Measurements from ENCODE around the gene ZNF554. TPM values are rescaled to one million over a fixed set of nuclear protein-coding genes. Genes with fewer than 3 reads are reported as not detected.

ZNF554 gene
- total RNA-seq, 1 donor from 2014 or later, result 8.6 TPM

GRCh38 chr19:2823646-2824045, 4.0 kb downstream of the ZNF554 start:
- Mint-ChIP-seq H3K4me1 (no peaks in the 10 kb centered on the region), H3K27ac (ENCODE audit: unreplicated experiment) (no peak overlapping the region), H3K27me3 (ENCODE audit: low read depth) (no peaks in the 10 kb centered on the region), H3K9me3 (peaks cover 5% of the 10 kb centered on the region), H3K4me3 (peak overlapping the region; percentile 49), H3K36me3 (ENCODE audit: low read depth) (peaks cover 23% of the 10 kb centered on the region)
- TF ChIP-seq CTCF (conservative IDR thresholded peaks at IDR 0.05), result no peak
- no peak for DNase-seq (ENCODE audit: low read depth, low spot score)

GRCh38 chr19:2824129-2824528, 4.5 kb downstream of the ZNF554 start:
- DNase-seq (ENCODE audit: low read depth, low spot score), result no peak
- TF ChIP-seq CTCF (conservative IDR thresholded peaks at IDR 0.05), result no peak
- no peaks in the 10 kb centered on the region for H3K4me1 Mint-ChIP-seq
- H3K9me3 Mint-ChIP-seq, result peaks cover 5% of the 10 kb centered on the region
- no peak overlapping the region for H3K27ac Mint-ChIP-seq (ENCODE audit: unreplicated experiment)
- peaks cover 24% of the 10 kb centered on the region for H3K36me3 Mint-ChIP-seq (ENCODE audit: low read depth)
- H3K4me3 Mint-ChIP-seq, result no peak overlapping the region
- H3K27me3 Mint-ChIP-seq (ENCODE audit: low read depth), result no peaks in the 10 kb centered on the region

GRCh38 chr19:2827022-2827421, 7.4 kb downstream of the ZNF554 start:
- no peaks in the 10 kb centered on the region for H3K4me1 Mint-ChIP-seq
- peaks cover 39% of the 10 kb centered on the region for H3K36me3 Mint-ChIP-seq (ENCODE audit: low read depth)
- no peak for TF ChIP-seq CTCF (conservative IDR thresholded peaks at IDR 0.05)
- no peak overlapping the region for H3K4me3 Mint-ChIP-seq
- no peak overlapping the region for H3K27ac Mint-ChIP-seq (ENCODE audit: unreplicated experiment)
- H3K27me3 Mint-ChIP-seq (ENCODE audit: low read depth), result no peaks in the 10 kb centered on the region
- peaks cover 9% of the 10 kb centered on the region for H3K9me3 Mint-ChIP-seq
- DNase-seq (ENCODE audit: low read depth, low spot score), result no peak

GRCh38 chr19:2827840-2828489, 8.3 kb downstream of the ZNF554 start:
- H3K27me3 Mint-ChIP-seq (ENCODE audit: low read depth), result no peaks in the 10 kb centered on the region

GRCh38 chr19:2834294-2834871, 14.7 kb downstream of the ZNF554 start:
- peaks cover 65% of the 10 kb centered on the region for H3K36me3 Mint-ChIP-seq (ENCODE audit: low read depth)
- peaks cover 29% of the 10 kb centered on the region for H3K9me3 Mint-ChIP-seq
- H3K4me3 Mint-ChIP-seq, result peak overlapping the region; percentile 61
- TF ChIP-seq CTCF (conservative IDR thresholded peaks at IDR 0.05), result no peak
- no peaks in the 10 kb centered on the region for H3K4me1 Mint-ChIP-seq
- H3K27me3 Mint-ChIP-seq (ENCODE audit: low read depth), result no peaks in the 10 kb centered on the region
- H3K27ac Mint-ChIP-seq (ENCODE audit: unreplicated experiment), result no peak overlapping the region
- DNase-seq (ENCODE audit: low read depth, low spot score), result no peak

More at GRCh38 chr19:2827840-2828489, 8.3 kb downstream of the ZNF554 start:
- H3K36me3 Mint-ChIP-seq (ENCODE audit: low read depth), result peaks cover 48% of the 10 kb centered on the region
- no peaks in the 10 kb centered on the region for H3K4me1 Mint-ChIP-seq
- no peak overlapping the region for H3K27ac Mint-ChIP-seq (ENCODE audit: unreplicated experiment)
- H3K9me3 Mint-ChIP-seq, result peaks cover 12% of the 10 kb centered on the region
- H3K4me3 Mint-ChIP-seq, result no peak overlapping the region
- TF ChIP-seq CTCF (conservative IDR thresholded peaks at IDR 0.05), result no peak
- no peak for DNase-seq (ENCODE audit: low read depth, low spot score)
